Cardiac muscle cell (in vitro differentiated cells and primary cell): ENCODE data around the gene GAB2. TPM values are rescaled to one million over a fixed set of nuclear protein-coding genes. Genes with fewer than 3 reads are reported as not detected.

Experiments used
- DNase-seq, 2 donors: peaks; one replicate each; pipeline versions ENCODE4 v3.0.0 to v3.0.0-alpha.2; 2010 to 2017; ENCODE audit warnings: low read depth in 1 of 2, low spot score in 1 of 2
- H3K27ac ChIP-seq: fragments of 200-600 bp; sonication (generic); 2 replicates; pipeline ENCODE4 v1.5.1; 2016
- H3K27me3 ChIP-seq: fragments of 200-600 bp; sonication (generic); 2 replicates; pipeline ENCODE4 v1.6.0; 2016; ENCODE audit warnings: control low read depth
- H3K36me3 ChIP-seq: fragments of 200-600 bp; sonication (generic); 2 replicates; pipeline ENCODE4 v1.5.1; 2016; ENCODE audit warnings: control low read depth
- H3K4me1 ChIP-seq: fragments of 200-600 bp; sonication (generic); 2 replicates; pipeline ENCODE4 v1.8.1; 2017; ENCODE audit warnings: low read depth, mild to moderate bottlenecking, mixed run types
- H3K4me3 ChIP-seq: fragments of 200-600 bp; sonication (generic); 2 replicates; pipeline ENCODE4 v1.5.1; 2016; ENCODE audit warnings: mild to moderate bottlenecking
- H3K9me3 ChIP-seq: fragments of 200-600 bp; sonication (generic); 2 replicates; pipeline ENCODE4 v1.5.1; 2017; ENCODE audit warnings: low read depth, mild to moderate bottlenecking, control low read depth
- polyA plus RNA-seq: library from polyadenylated mRNA; unstranded; fragments of >200 nt; fragmentation: Nextera tagmentation; extraction: Ambion mirVana; gene quantifications from 2 replicates; pipeline ENCODE4 v1.2.1, GENCODE V29; 2016
- total RNA-seq: library from RNA; depleted of rRNA; stranded (reverse); fragments of >200 nt; gene quantifications from 2 replicates; pipeline ENCODE4 v1.2.3, GENCODE V29; 2016
- TF ChIP-seq, protein P1 (sequence below): IDR thresholded peaks from 2 replicates; pipeline ENCODE4 v1.5.1; 2012; ENCODE audit warnings: low read depth, mild to moderate bottlenecking, low read length

GAB2 gene
- total and polyA plus RNA-seq, 2 experiments from 2014 or later: 5.3 to 18.0 TPM

DNA sequence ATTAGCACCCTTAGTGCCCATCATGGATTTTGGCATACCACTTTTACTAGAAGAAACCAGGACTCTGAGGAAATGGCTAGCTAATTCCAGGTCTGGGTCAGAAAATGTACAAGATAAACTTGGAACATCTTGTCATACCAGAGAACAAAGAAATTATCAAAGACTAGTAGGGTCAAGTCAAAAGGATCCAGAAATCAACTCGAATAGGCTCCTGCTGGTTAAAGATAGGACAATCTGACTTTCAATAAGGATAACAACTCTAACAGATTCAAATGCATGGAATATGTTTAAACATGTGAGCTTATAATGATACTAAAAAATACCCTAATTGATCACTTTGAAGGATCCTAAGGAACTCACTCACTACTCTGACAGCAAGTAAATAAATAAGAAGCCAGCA lies 18.9 kb downstream of the GAB2 start:
- Histone ChIP-seq H3K27ac (no peak overlapping the region), H3K4me3 (no peak overlapping the region), H3K9me3 (no peaks in the 10 kb centered on the region), H3K27me3 (no peaks in the 10 kb centered on the region), H3K36me3 (no peaks in the 10 kb centered on the region), H3K4me1 (no peaks in the 10 kb centered on the region)
- DNase-seq: no peak
- TF ChIP-seq, protein P1, sequence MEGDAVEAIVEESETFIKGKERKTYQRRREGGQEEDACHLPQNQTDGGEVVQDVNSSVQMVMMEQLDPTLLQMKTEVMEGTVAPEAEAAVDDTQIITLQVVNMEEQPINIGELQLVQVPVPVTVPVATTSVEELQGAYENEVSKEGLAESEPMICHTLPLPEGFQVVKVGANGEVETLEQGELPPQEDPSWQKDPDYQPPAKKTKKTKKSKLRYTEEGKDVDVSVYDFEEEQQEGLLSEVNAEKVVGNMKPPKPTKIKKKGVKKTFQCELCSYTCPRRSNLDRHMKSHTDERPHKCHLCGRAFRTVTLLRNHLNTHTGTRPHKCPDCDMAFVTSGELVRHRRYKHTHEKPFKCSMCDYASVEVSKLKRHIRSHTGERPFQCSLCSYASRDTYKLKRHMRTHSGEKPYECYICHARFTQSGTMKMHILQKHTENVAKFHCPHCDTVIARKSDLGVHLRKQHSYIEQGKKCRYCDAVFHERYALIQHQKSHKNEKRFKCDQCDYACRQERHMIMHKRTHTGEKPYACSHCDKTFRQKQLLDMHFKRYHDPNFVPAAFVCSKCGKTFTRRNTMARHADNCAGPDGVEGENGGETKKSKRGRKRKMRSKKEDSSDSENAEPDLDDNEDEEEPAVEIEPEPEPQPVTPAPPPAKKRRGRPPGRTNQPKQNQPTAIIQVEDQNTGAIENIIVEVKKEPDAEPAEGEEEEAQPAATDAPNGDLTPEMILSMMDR: no peak

- Histone ChIP-seq H3K4me1 (no peaks in the 10 kb centered on the region), H3K27ac (no peak overlapping the region), H3K27me3 (no peaks in the 10 kb centered on the region), H3K36me3 (no peaks in the 10 kb centered on the region), H3K9me3 (no peaks in the 10 kb centered on the region), H3K4me3 (no peak overlapping the region)
- TF ChIP-seq, protein P1: no peak
- no peak for DNase-seq
Measured at GRCh38 chr11:78397398-78397797, 20.2 kb downstream of the GAB2 start.

DNA sequence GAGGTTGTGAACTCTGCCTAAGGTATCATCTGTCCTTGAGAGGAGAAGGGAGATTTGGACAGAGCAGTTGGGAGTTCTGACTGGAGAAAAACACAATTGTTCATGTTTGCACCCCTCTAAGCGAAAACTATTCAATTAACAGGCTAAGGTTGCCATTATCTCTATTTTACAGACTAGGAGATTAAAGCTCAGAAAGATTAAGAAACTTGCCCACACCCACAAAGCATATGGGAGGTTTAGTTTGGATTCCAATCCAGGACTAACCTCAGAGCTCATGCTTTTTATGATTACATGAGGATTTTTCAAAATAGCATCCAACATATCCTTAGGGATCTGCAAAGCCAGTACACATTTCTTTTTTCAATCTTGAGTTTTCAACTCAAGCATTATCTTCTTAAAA lies 22.0 kb downstream of the GAB2 start:
- Histone ChIP-seq H3K4me1 (no peaks in the 10 kb centered on the region), H3K4me3 (no peak overlapping the region), H3K9me3 (no peaks in the 10 kb centered on the region), H3K27ac (no peak overlapping the region), H3K27me3 (no peaks in the 10 kb centered on the region), H3K36me3 (no peaks in the 10 kb centered on the region)
- TF ChIP-seq, protein P1: no peak
- DNase-seq: no peak

DNA sequence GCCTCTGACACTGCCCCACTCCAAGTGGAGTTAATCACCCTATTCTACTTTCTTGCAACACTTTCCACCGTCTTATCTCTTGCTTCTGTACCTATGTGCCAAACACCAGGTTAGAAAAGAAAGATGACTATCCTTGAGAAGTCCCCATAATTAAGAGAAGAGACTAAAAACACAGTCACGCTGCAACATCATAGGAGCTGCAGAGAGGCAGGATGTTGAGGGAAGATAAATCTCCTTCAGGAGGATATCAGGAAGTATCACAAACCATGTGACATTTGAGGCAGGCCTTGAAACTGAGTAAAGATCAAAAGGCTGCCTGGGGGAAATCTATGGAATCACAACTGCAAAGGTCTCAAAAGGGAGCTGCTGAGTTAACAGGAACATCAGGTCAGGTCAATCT lies 24.8 kb downstream of the GAB2 start:
- no peak overlapping the region for H3K27ac ChIP-seq
- TF ChIP-seq, protein P1: no peak
- no peaks in the 10 kb centered on the region for H3K27me3 ChIP-seq
- no peak for DNase-seq
- no peaks in the 10 kb centered on the region for H3K9me3 ChIP-seq
- H3K4me3 ChIP-seq: no peak overlapping the region
- H3K36me3 ChIP-seq: no peaks in the 10 kb centered on the region
- H3K4me1 ChIP-seq: no peaks in the 10 kb centered on the region

DNA sequence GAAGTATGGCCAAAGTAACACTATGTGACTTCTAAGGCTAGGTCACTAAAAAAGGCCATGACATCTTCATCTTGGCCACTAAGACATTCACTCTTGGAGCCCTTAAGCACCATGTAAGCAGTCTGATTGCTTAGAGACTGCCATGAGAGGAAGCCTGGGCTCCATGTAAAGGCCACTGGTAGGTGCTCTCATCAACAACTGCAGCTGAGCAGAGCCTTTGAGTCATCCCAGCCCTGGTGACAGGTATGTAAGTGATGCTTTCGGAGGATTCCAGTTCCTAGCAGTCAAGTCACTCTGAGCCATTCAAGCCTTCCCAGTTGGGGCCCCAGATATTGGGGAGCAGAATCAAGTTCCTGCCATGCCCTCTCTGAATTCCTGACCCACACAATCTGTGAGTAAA lies 26.2 kb downstream of the GAB2 start:
- TF ChIP-seq, protein P1: no peak
- Histone ChIP-seq H3K36me3 (no peaks in the 10 kb centered on the region), H3K9me3 (no peaks in the 10 kb centered on the region), H3K27ac (no peak overlapping the region), H3K4me1 (no peaks in the 10 kb centered on the region), H3K4me3 (no peak overlapping the region), H3K27me3 (no peaks in the 10 kb centered on the region)
- DNase-seq: no peak

DNA sequence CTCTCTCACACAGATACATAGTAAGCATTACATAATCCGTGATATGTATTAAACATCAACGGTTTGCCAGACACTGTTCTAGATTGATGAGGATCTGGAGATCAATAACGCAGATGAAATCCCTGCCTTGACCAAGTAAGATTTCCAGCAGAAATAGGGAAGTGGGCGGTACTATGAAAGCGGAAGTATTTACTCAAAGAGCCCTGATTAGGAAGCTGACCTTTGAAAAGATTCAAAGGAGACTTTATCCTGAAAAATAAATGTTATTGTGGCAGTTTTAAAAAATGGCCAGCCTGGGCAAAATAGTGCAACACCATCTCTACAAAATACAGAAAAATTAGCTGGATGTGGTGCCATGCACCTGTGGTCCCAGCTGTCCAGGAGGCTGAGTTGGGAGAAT lies 26.8 kb downstream of the GAB2 start:
- no peaks in the 10 kb centered on the region for H3K9me3 ChIP-seq
- no peaks in the 10 kb centered on the region for H3K4me1 ChIP-seq
- no peak overlapping the region for H3K4me3 ChIP-seq
- DNase-seq: no peak
- H3K27ac ChIP-seq: no peak overlapping the region
- H3K27me3 ChIP-seq: no peaks in the 10 kb centered on the region
- no peaks in the 10 kb centered on the region for H3K36me3 ChIP-seq
- TF ChIP-seq, protein P1: no peak
